ENCODE measurements around the gene VPS39. TPM values are rescaled to one million over a fixed set of nuclear protein-coding genes. Genes with fewer than 3 reads are reported as not detected.

Gene VPS39
- total RNA-seq, 4 donors from 2014 or later = 24.4 to 57.2 (median 31.9) TPM

- intact Hi-C loops (cut with DNase I) = no loop called here
- Histone ChIP-seq H3K36me3 (peaks cover 7 to 93% (median 25%) of the 10 kb centered on the region in 3 donors), H3K27me3 (no peaks in the 10 kb centered on the region), H3K27ac (no peak overlapping the region), H3K9me3 (no peaks in the 10 kb centered on the region), H3K4me1 (no peaks in the 10 kb centered on the region), H3K4me3 (no peak overlapping the region)
- TF ChIP-seq CTCF (IDR thresholded peaks at IDR 0.05) = no peak
- TF ChIP-seq POLR2A (IDR thresholded peaks at IDR 0.05) = no peak
- DNase-seq = no peak
- 100% methylated on average over 2 of the region's 2 CpGs for WGBS, 2 donors
Measured at GRCh38 chr15:42190370-42190769, 17.7 kb downstream of the VPS39 start.

- no peak for TF ChIP-seq POLR2A (IDR thresholded peaks at IDR 0.05)
- no peak for TF ChIP-seq CTCF (IDR thresholded peaks at IDR 0.05)
- Histone ChIP-seq H3K27ac (no peak overlapping the region), H3K4me3 (no peak overlapping the region), H3K9me3 (no peaks in the 10 kb centered on the region), H3K36me3 (peaks cover 9 to 100% (median 26%) of the 10 kb centered on the region in 3 donors), H3K27me3 (no peaks in the 10 kb centered on the region), H3K4me1 (no peaks in the 10 kb centered on the region)
- 67 to 100% methylated on average over 1 of the region's 1 CpG for WGBS, 2 donors
- DNase-seq = no peak
- intact Hi-C loops (cut with DNase I) = no loop called here
Measured at GRCh38 chr15:42185801-42186200, 22.3 kb downstream of the VPS39 start.

- H3K4me3 ChIP-seq = no peak overlapping the region
- no peak for DNase-seq
- H3K9me3 ChIP-seq = no peaks in the 10 kb centered on the region
- intact Hi-C loops (cut with DNase I) = no loop called here
- no peak overlapping the region for H3K27ac ChIP-seq
- no peak for TF ChIP-seq CTCF (IDR thresholded peaks at IDR 0.05)
- TF ChIP-seq POLR2A (IDR thresholded peaks at IDR 0.05) = no peak
- no peaks in the 10 kb centered on the region for H3K27me3 ChIP-seq
- 85 to 99% methylated on average over 4 of the region's 4 CpGs for WGBS, 2 donors
- H3K36me3 ChIP-seq = peaks cover 7 to 100% (median 24%) of the 10 kb centered on the region in 3 donors
- H3K4me1 ChIP-seq = no peaks in the 10 kb centered on the region
Measured at GRCh38 chr15:42184736-42185135, 23.4 kb downstream of the VPS39 start.

- Histone ChIP-seq H3K4me3 (no peak overlapping the region), H3K27ac (no peak overlapping the region), H3K4me1 (no peaks in the 10 kb centered on the region), H3K36me3 (peaks cover 7 to 100% (median 24%) of the 10 kb centered on the region in 3 donors), H3K9me3 (no peaks in the 10 kb centered on the region), H3K27me3 (no peaks in the 10 kb centered on the region)
- intact Hi-C loops (cut with DNase I) = no loop called here
- TF ChIP-seq CTCF (IDR thresholded peaks at IDR 0.05) = no peak
- no peak for TF ChIP-seq POLR2A (IDR thresholded peaks at IDR 0.05)
- DNase-seq = no peak
- WGBS, 2 donors = 68 to 75% methylated on average over 5 of the region's 5 CpGs
Measured at GRCh38 chr15:42184296-42184695, 23.8 kb downstream of the VPS39 start.

GRCh38 chr15:42182961-42183360 is 25.1 kb downstream of the VPS39 start:
- Histone ChIP-seq H3K27ac (no peak overlapping the region), H3K4me3 (no peak overlapping the region), H3K9me3 (no peaks in the 10 kb centered on the region), H3K27me3 (no peaks in the 10 kb centered on the region), H3K36me3 (peaks cover 11 to 100% (median 31%) of the 10 kb centered on the region in 3 donors), H3K4me1 (no peaks in the 10 kb centered on the region)
- intact Hi-C loops (cut with DNase I) = no loop called here
- no peak for DNase-seq
- 77 to 91% methylated on average over 6 of the region's 6 CpGs for WGBS, 2 donors
- no peak for TF ChIP-seq POLR2A (IDR thresholded peaks at IDR 0.05)
- no peak for TF ChIP-seq CTCF (IDR thresholded peaks at IDR 0.05)
